ENCODE data around the gene ANOS1. TPM values are rescaled to one million over a fixed set of nuclear protein-coding genes. Genes with fewer than 3 reads are reported as not detected.
A peak's percentile ranks its signal among the peaks of the same experiment; 100 is the strongest.

ANOS1 gene
- total and polyA plus RNA-seq, 8 donors, result 0.04 to 2.1 (median 0.23) TPM

DNA sequence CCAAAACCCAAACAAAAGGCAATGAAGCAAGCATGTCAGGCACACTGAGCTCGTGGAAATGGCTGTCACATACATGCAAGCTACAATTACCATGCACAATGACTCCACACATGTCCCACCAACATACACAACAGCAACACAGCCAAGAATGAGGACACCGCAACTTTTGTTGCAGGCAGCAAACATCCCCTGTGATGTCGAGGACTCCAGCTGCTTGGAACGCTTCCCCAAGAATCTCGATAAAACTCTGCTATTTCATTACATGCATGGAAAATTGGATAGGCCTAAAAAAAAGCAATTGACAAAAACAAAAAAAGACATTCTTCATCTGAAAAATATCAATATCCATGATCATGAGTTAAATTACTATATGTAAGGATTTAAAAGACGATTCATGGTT lies 11.8 kb downstream of the ANOS1 start:
- Histone ChIP-seq H3K9me3 (no peaks in the 10 kb centered on the region), H3K27ac (no peak overlapping the region), H3K27me3 (peaks cover 0 to 8% (median 0%) of the 10 kb centered on the region in 4 donors), H3K36me3 (no peaks in the 10 kb centered on the region), H3K4me3 (no peak overlapping the region), H3K4me1 (no peaks in the 10 kb centered on the region)
- DNase-seq, result no peak
- FAIRE-seq, result peak; percentile 17
- ATAC-seq, result no peak
- intact Hi-C loops (cut with DNase I), result no loop called here
- TF ChIP-seq, protein P1, sequence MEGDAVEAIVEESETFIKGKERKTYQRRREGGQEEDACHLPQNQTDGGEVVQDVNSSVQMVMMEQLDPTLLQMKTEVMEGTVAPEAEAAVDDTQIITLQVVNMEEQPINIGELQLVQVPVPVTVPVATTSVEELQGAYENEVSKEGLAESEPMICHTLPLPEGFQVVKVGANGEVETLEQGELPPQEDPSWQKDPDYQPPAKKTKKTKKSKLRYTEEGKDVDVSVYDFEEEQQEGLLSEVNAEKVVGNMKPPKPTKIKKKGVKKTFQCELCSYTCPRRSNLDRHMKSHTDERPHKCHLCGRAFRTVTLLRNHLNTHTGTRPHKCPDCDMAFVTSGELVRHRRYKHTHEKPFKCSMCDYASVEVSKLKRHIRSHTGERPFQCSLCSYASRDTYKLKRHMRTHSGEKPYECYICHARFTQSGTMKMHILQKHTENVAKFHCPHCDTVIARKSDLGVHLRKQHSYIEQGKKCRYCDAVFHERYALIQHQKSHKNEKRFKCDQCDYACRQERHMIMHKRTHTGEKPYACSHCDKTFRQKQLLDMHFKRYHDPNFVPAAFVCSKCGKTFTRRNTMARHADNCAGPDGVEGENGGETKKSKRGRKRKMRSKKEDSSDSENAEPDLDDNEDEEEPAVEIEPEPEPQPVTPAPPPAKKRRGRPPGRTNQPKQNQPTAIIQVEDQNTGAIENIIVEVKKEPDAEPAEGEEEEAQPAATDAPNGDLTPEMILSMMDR (IDR thresholded peaks at IDR 0.05), result no peak
- 79 to 80% methylated on average over 6 of the region's 6 CpGs for WGBS, 2 donors

DNA sequence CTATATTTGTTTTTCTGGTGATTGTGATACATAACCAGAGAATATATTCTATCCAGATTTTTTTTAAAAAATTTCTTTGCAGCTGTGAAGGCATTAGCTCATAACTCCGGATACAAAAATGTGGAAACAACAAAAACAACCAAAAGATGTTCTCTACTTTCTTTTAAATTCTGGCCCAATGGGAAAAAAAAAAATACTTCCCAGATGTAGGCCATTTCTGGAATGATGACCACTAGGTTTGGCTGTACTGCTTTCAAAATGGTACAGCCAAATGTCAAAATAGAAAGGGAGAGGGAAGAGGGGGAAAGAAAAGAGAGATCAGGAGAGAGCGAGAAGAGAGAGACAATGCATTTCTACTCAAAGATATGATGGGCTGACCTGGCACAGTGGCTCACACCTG lies 14.6 kb downstream of the ANOS1 start:
- TF ChIP-seq, protein P1 (IDR thresholded peaks at IDR 0.05), result no peak
- Histone ChIP-seq H3K27ac (no peak overlapping the region), H3K9me3 (no peaks in the 10 kb centered on the region), H3K4me1 (no peaks in the 10 kb centered on the region), H3K27me3 (peaks cover 0 to 8% (median 0%) of the 10 kb centered on the region in 4 donors), H3K4me3 (no peak overlapping the region), H3K36me3 (no peaks in the 10 kb centered on the region)
- intact Hi-C loops (cut with DNase I), result no loop called here
- DNase-seq, result no peak
- ATAC-seq, result no peak
- 79 to 81% methylated on average over 2 of the region's 2 CpGs for WGBS, 2 donors
- FAIRE-seq, result peak; percentile 85

GRCh38 chrX:8714164-8714563 lies 17.8 kb downstream of the ANOS1 start:
- TF ChIP-seq, protein P1 (IDR thresholded peaks at IDR 0.05), result no peak
- Histone ChIP-seq H3K9me3 (no peaks in the 10 kb centered on the region), H3K27ac (no peak overlapping the region), H3K4me3 (no peak overlapping the region), H3K4me1 (no peaks in the 10 kb centered on the region), H3K36me3 (no peaks in the 10 kb centered on the region), H3K27me3 (peaks cover 0 to 4% (median 0%) of the 10 kb centered on the region in 4 donors)
- no peak for DNase-seq
- 20 to 27% methylated on average over 3 of the region's 3 CpGs for WGBS, 2 donors
- ATAC-seq, result no peak
- no peak for FAIRE-seq
- intact Hi-C loops (cut with DNase I), result no loop called here

DNA sequence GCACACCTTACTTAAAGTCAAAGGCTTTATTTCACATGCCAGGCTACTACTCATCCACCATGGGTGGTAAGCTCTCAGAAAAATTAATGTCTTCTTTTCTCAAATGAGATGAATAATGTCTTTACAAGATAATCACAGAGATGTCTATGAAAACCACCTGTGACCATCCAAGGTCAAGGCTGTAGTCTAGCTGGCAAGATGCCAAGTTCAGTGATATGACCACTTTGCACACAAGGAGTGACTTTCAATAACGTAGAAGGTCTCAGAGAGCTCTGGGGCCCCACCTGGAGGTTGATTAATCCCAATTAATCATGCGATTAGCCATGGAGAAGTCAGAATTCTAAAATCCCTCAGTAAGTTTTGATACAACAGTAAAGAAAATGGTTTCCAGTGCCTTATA lies 20.5 kb downstream of the ANOS1 start:
- FAIRE-seq, result no peak
- no peak for DNase-seq
- WGBS, 2 donors, result 39 to 50% methylated on average over 2 of the region's 2 CpGs
- intact Hi-C loops (cut with DNase I), result no loop called here
- no peaks in the 10 kb centered on the region for H3K27me3 ChIP-seq
- H3K36me3 ChIP-seq, result no peaks in the 10 kb centered on the region
- ATAC-seq, result no peak
- no peaks in the 10 kb centered on the region for H3K4me1 ChIP-seq
- no peak overlapping the region for H3K27ac ChIP-seq
- H3K4me3 ChIP-seq, result no peak overlapping the region
- no peaks in the 10 kb centered on the region for H3K9me3 ChIP-seq
- TF ChIP-seq, protein P1 (IDR thresholded peaks at IDR 0.05), result no peak

DNA sequence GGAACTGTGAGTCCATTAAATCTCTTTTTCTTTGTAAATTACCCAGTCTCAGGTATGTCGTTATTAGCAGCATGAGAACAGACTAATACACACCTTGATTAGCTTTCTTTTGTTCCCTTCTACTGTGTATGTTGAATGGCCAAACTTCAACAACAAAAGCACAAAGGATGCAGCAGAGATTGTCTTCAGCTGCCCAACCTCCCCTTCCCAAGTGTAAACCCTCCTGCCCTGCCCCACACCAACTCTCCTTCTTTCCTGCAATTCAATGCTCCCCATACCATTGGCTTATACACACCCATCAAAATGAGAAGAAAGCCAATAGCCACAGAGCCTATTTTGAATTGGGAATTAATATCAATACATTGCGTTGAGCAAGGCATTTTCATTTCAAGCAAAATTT lies 27.8 kb downstream of the ANOS1 start:
- H3K9me3 ChIP-seq, result no peaks in the 10 kb centered on the region
- no peak overlapping the region for H3K4me3 ChIP-seq
- DNase-seq (no peak), FAIRE-seq (no peak), ATAC-seq (no peak)
- intact Hi-C loops (cut with DNase I), result no loop called here
- H3K27ac ChIP-seq, result no peak overlapping the region
- no peaks in the 10 kb centered on the region for H3K4me1 ChIP-seq
- 47 to 53% methylated on average over 2 of the region's 2 CpGs for WGBS, 2 donors
- H3K36me3 ChIP-seq, result no peaks in the 10 kb centered on the region
- peaks cover 0 to 9% (median 0%) of the 10 kb centered on the region in 4 donors for H3K27me3 ChIP-seq
- TF ChIP-seq, protein P1 (IDR thresholded peaks at IDR 0.05), result no peak

All from pancreas (tissue), 10 donors.